Esophagus squamous epithelium (tissue), 5 donors: ENCODE measurements around the gene ZBED6. TPM values are rescaled to one million over a fixed set of nuclear protein-coding genes. Genes with fewer than 3 reads are reported as not detected.
"Not testable (repeated sequence)": the region's sequence is repeated elsewhere in the genome, so short reads cannot be mapped to it uniquely, and the experiment has no call there.

Experiments used
- DNase-seq: peaks from one replicate; lab custom pipeline; 2025; lab: John Stamatoyannopoulos, UW
- H3K27ac ChIP-seq, 4 donors: fragments of 200-600 bp; sonication (generic); one replicate each; pipeline ENCODE4 v1.5.1; 2016 to 2019; ENCODE audit warnings: mild to moderate bottlenecking in 1 of 4
- H3K27me3 ChIP-seq, 4 donors: fragments of 200-600 bp; sonication (generic); 1 replicate in 3 of 4; 2 replicates in 1 of 4; pipeline versions ENCODE4 v1.5.1 to v1.6.0; 2017 to 2021; ENCODE audit warnings: antibody characterized with exemption in 1 of 4
- H3K36me3 ChIP-seq, 3 donors: fragments of 200-600 bp; sonication (generic); one replicate each; pipeline ENCODE4 v1.5.1; 2016 to 2019
- H3K4me1 ChIP-seq, 3 donors: fragments of 200-600 bp; sonication (generic); one replicate each; pipeline ENCODE4 v1.5.1; 2017 to 2019
- H3K4me3 ChIP-seq, 4 donors: fragments of 200-600 bp; sonication (generic); 1 replicate in 3 of 4; 2 replicates in 1 of 4; pipeline ENCODE4 v1.5.1; 2016 to 2019; ENCODE audit warnings: mild to moderate bottlenecking in 2 of 4, moderate library complexity in 1 of 4
- H3K9me3 ChIP-seq, 3 donors: fragments of 200-600 bp; sonication (generic); one replicate each; pipeline ENCODE4 v1.5.1; 2016 to 2019
- POLR2A ChIP-seq, 4 donors: fragments of 450-650 bp; IDR thresholded peaks; one replicate each; pipeline ENCODE4 v1.6.1; 2017; ENCODE audit warnings: antibody characterized with exemption in 4 of 4, mild to moderate bottlenecking in 4 of 4, moderate library complexity in 3 of 4
- WGBS, 2 donors: methylation state at CpG; one replicate each; pipeline ENCODE4 v1.1.5; 2018; 5-methylcytosine and 5-hydroxymethylcytosine counted together
- intact Hi-C: fragments of 100-400 bp; cut with DNase I; formaldehyde crosslinking; loops from one replicate; pipeline ENCODE4 v1.15.0; 2022
- total RNA-seq, 4 donors: library from RNA; depleted of rRNA; stranded (reverse); fragments of >200 nt; gene quantifications; one replicate each; pipeline ENCODE4 v1.1.0, GENCODE V29; 2016
- TF ChIP-seq, protein P1 (sequence below), 6 experiments: fragments of 450-650 bp in 4 of 6; fragments of 200-600 bp in 2 of 6; sonication (generic) in 2 of 6; IDR thresholded peaks; one replicate each; pipeline ENCODE4 v1.5.1; 2016 to 2019; ENCODE audit warnings: antibody characterized with exemption in 6 of 6, mild to moderate bottlenecking in 4 of 6, moderate library complexity in 4 of 6
- donor health status: DM: yes; HTN: yes; CAD: no.

Gene ZBED6
- total RNA-seq, 4 donors from 2014 or later = 7.2 to 18.7 (median 13.8) TPM

DNA sequence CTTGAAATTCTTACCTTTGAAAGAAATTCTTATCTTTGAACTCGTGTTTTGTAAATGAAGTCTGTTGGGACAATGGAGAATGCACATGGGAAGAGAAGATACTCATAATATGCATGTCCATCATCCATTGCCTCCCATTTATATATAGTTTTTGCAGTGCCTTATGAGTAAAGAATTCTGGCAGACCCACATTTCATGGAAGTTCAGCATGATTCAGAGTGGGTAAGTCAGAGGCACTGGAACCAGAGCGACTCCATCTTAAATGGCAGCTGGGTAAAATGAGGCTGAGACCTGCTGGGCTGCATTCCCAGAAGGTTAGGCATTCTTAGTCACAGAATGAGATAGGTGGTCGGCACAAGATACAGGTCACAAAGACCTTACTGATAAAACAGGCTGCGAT lies 16.6 kb upstream of the ZBED6 start:
- 89 to 91% methylated on average over 4 of the region's 4 CpGs for WGBS, 2 donors
- Histone ChIP-seq H3K4me1 (no peaks in the 10 kb centered on the region), H3K36me3 (no peaks in the 10 kb centered on the region), H3K4me3 (no peak overlapping the region), H3K9me3 (no peaks in the 10 kb centered on the region), H3K27me3 (no peaks in the 10 kb centered on the region), H3K27ac (no peak overlapping the region)
- no peak for TF ChIP-seq POLR2A (IDR thresholded peaks at IDR 0.05)
- TF ChIP-seq, protein P1, sequence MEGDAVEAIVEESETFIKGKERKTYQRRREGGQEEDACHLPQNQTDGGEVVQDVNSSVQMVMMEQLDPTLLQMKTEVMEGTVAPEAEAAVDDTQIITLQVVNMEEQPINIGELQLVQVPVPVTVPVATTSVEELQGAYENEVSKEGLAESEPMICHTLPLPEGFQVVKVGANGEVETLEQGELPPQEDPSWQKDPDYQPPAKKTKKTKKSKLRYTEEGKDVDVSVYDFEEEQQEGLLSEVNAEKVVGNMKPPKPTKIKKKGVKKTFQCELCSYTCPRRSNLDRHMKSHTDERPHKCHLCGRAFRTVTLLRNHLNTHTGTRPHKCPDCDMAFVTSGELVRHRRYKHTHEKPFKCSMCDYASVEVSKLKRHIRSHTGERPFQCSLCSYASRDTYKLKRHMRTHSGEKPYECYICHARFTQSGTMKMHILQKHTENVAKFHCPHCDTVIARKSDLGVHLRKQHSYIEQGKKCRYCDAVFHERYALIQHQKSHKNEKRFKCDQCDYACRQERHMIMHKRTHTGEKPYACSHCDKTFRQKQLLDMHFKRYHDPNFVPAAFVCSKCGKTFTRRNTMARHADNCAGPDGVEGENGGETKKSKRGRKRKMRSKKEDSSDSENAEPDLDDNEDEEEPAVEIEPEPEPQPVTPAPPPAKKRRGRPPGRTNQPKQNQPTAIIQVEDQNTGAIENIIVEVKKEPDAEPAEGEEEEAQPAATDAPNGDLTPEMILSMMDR (IDR thresholded peaks at IDR 0.05) = no peak
- intact Hi-C loops = no loop called here
- no peak for DNase-seq

DNA sequence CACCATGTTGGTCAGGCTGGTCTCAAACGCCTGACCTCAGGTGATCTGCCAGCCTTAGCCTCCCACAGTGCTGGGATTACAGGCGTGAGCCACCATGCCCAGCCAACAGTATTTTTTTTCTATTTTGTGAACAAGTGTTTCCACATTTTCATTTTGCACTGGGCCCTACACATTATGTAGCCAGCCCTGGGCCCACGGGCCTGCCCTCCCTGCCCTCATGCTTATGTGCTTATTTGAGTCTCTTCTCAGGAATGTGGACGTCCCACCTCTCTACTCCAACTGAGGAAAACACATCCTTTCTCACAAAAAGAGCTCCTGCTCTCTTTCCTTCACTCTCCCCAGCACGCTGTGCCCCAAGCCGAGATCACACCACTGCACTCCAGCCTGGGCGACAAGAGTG lies 13.5 kb upstream of the ZBED6 start:
- Histone ChIP-seq H3K4me1 (no peaks in the 10 kb centered on the region), H3K9me3 (no peaks in the 10 kb centered on the region), H3K27ac (no peak overlapping the region), H3K36me3 (no peaks in the 10 kb centered on the region), H3K27me3 (no peaks in the 10 kb centered on the region), H3K4me3 (no peak overlapping the region)
- TF ChIP-seq, protein P1 (IDR thresholded peaks at IDR 0.05) = no peak
- no peak for TF ChIP-seq POLR2A (IDR thresholded peaks at IDR 0.05)
- intact Hi-C loops = no loop called here
- no peak for DNase-seq
- 79 to 83% methylated on average over 3 to 4 of the region's 7 CpGs for WGBS, 2 donors

DNA sequence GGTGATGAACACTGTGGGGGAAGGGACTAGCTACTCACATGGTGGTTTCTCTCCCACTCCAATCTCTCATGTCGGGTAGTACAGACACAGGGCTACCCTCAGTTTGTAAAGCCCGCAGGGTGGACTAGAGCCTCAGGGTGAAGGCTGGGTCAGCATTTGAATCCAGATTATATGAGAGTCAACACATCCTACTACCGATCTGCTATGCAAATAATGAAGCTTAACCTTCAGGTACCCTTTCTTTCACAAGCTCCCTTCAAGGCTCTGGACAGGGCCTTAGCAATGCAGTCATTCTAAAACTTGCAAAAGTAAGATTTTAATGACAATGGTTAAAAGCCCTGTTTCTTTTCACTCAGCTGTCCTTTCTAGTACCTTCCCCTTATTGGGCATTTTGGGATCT lies 5.5 kb upstream of the ZBED6 start:
- Histone ChIP-seq H3K4me1 (peaks cover 0 to 4% (median 1%) of the 10 kb centered on the region in 3 donors), H3K4me3 (no peak overlapping the region), H3K27ac (no peak overlapping the region), H3K27me3 (no peaks in the 10 kb centered on the region), H3K36me3 (no peaks in the 10 kb centered on the region), H3K9me3 (no peaks in the 10 kb centered on the region)
- WGBS, 2 donors = 72 to 74% methylated on average over 3 of the region's 3 CpGs
- TF ChIP-seq POLR2A (IDR thresholded peaks at IDR 0.05) = no peak
- TF ChIP-seq, protein P1 (IDR thresholded peaks at IDR 0.05) = no peak
- intact Hi-C loops = loop anchor here (10.0 kb wide), 1 partner anchor 165 kb away; the partner anchor contains the start of gene ATP2B4
- DNase-seq = no peak

DNA sequence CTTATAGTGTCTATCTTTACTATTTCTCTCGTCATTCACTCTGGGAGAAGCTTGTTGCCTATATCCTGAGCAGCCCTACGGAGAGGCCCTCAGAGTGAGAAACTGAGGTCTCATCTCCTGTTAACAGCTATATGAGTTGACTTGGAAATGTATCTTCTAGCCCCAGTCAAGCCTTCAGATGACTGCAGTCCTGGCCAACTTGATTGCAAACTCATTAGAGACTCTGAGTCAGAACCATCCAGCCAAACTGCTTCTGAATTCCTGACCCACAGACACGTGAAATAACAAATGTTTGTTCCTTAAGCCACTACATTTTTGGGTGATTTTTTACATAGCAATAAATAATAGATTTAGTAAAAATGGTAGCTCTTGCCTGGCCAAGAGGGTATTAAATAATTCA lies 3.9 kb upstream of the ZBED6 start:
- Histone ChIP-seq H3K36me3 (no peaks in the 10 kb centered on the region), H3K9me3 (no peaks in the 10 kb centered on the region), H3K4me1 (peaks cover 0 to 9% (median 4%) of the 10 kb centered on the region in 3 donors), H3K27ac (no peak overlapping the region), H3K27me3 (no peaks in the 10 kb centered on the region), H3K4me3 (no peak overlapping the region)
- intact Hi-C loops = loop anchor here (10.0 kb wide), 1 partner anchor 167 kb away; the partner anchor contains the start of gene ATP2B4
- TF ChIP-seq POLR2A (IDR thresholded peaks at IDR 0.05) = no peak
- TF ChIP-seq, protein P1 (IDR thresholded peaks at IDR 0.05) = no peak
- no peak for DNase-seq
- 80% methylated on average over 3 of the region's 3 CpGs for WGBS, 2 donors

DNA sequence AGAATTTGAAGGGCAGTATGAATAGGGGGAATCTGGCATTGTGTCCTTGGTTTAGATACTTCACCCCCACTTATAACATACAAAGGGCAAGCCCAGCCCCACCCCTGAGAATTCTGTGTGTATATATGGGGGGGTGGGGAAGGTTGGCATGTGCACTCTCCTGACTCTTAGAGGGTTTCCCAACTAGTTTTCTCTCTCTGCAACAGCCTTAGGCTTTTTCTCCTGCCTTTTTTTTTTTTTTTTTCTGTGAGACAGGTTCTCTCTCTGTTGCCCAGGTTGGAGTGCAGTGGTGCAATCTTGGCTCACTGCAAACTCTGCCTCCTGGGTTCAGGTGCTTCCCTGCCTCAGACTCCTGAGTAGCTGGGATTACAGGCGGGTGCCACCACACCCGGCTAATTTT lies 2.9 kb upstream of the ZBED6 start:
- intact Hi-C loops = loop anchor here (10.0 kb wide), 1 partner anchor 168 kb away; the partner anchor contains the start of gene ATP2B4
- Histone ChIP-seq H3K27ac (no peak overlapping the region), H3K27me3 (no peaks in the 10 kb centered on the region), H3K36me3 (peaks cover 0 to 4% (median 0%) of the 10 kb centered on the region in 3 donors), H3K9me3 (no peaks in the 10 kb centered on the region), H3K4me3 (no peak overlapping the region), H3K4me1 (peaks cover 9 to 19% (median 13%) of the 10 kb centered on the region in 3 donors)
- no peak for DNase-seq
- no peak for TF ChIP-seq POLR2A (IDR thresholded peaks at IDR 0.05)
- WGBS, 2 donors = 65 to 100% methylated on average over 2 of the region's 2 CpGs

DNA sequence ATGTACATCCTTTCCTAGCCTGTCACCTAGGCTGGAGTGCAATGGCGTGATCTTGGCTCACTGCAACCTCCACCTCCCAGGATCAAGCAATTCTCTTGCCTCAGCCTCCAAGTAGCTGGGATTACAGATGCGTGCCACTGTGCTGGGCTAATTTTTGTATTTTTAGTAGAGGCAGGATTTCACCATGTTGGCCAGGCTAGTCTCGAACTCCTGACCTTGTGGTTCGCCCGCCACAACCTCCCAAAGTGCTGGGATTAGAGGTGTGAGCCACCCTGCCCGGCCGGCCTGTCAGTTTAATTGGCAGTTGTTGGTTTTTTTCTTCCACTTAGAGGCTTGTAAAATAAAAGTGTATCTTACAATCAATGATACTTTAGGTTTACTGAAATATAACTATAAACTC lies 1.9 kb upstream of the ZBED6 start:
- not testable (repeated sequence) for H3K27me3 ChIP-seq, H3K27ac ChIP-seq, DNase-seq, H3K9me3 ChIP-seq, H3K4me3 ChIP-seq
- WGBS, 2 donors = 94 to 99% methylated on average over 7 of the region's 7 CpGs
- intact Hi-C loops = loop anchor here (10.0 kb wide), 1 partner anchor 169 kb away; the partner anchor contains the start of gene ATP2B4
- Histone ChIP-seq H3K36me3 (peaks cover 0 to 15% (median 0%) of the 10 kb centered on the region in 3 donors), H3K4me1 (peaks cover 19 to 30% (median 23%) of the 10 kb centered on the region in 3 donors)
